ENCODE results near the gene TAF3.
"Not testable (repeated sequence)": the region's sequence is repeated elsewhere in the genome, so short reads cannot be mapped to it uniquely, and the experiment has no call there.

TAF3 gene

GRCh38 chr10:7818295-7819120 is at the start of gene TAF3:
TAF3 (plus strand) TSS chr10:7818505; CDS start chr10:7818710, 205 bp downstream.
- DNase-seq = peak; percentile 18

DNA sequence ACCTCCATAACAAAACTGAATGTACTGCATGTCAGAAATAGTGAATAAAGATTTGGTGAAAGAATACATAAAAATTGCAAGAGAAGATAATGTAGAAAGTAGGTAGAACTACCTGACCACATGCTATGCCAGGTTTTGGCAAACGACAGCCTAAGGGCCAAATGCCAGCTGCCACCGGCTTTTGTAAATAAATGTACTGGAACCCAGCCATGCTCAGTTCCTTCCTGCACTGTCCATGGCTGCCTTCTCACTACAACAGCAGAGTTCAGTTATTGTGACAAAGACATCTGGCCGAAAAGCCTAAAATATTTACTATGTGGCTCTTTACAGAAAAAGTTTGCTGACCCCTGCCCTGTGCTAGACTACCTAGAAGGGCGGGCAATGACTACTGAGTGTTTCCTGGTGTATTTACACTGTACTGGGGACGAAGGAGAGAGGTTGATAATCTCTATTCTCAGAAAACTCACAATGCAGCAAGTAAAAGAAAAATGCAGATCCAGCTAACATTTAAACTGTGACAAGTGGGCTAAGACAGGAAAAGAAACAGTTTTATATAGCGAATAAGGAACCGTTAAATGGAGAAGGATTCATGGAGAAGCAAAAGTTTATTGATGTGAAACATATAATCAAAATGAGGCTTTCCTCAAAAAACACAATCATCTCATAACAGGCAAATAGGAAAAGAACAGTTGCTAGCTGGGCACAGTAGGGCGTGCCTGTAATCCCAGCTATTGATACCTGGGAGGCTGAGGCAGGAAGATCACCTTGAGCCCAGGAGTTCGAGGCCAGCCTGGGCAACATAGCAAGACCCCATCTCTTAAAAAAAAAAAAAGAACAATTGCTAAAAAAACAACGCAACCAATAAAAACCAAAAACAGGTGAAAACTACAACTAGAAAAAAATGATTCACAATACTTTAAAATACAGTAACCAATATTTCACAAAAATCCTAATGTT is 44.2 kb upstream of the TAF3 start:
- DNase-seq = no peak

DNA sequence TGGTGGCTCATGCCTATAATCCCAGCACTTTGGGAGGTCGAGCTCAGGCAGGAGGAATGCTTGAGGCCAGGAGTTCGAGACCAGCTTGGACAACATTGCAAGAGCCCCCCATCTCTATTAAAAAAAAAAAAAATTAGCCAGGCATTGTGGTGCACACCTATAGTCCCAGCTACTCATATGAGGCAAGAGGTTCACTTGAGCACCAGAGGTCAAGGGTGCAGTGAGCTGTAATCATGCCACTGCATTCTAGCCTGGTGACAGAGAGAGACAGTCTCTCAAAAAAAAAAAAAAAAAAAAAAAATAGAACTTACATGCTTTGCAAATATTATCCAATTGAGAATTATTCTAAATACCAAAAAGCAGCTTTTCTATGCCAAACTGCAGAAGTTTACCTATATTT is 41.5 kb upstream of the TAF3 start:
- DNase-seq = no peak

- DNase-seq = not testable (repeated sequence)
Measured at GRCh38 chr10:7782194-7782593, 36.1 kb upstream of the TAF3 start.

GRCh38 chr10:7786430-7786829 is 31.9 kb upstream of the TAF3 start:
- DNase-seq = no peak

DNA sequence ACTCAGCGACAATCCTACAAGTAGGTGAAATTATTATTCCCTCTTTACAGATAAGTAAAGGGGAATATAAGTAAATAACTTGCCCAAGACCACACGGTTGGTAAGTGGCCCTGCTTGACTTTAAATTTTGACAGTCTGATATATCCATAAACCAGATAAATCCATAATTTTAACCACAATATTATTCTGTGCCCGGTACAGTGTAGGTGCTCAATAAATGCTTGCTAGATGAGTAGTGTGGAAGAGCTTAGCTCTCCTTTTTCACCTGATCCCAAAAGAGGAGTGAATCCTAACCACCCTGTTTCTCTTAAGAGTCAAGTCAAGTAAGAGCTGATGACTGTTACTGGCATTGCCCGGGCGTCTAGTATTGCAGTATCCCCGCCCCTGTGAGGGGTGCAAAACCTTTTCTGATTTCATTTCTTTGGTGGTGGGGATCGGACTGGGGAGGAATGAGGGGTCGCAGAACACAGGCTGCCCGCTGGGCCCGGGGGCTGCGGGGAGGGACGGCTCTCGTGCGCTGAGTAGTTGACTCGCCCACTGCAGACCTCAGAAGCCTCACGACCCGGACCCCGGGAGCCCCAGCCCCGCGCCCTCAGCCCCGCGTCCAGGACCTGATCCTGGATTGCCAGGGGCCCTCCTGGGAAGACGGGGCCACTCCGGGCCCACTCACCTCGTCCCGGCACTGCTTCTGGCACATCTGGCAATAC is 31.0 kb upstream of the TAF3 start:
- no peak for DNase-seq

GRCh38 chr10:7787857-7788638 is 30.3 kb upstream of the TAF3 start, which contains the start of the genes ATP5F1C and KIN:
ATP5F1C (plus strand) TSS chr10:7788177; CDS start chr10:7788208, 31 bp downstream.
KIN (minus strand) TSS chr10:7787993; CDS start chr10:7787933, 60 bp downstream.
- peak; percentile 66 for DNase-seq

DNA sequence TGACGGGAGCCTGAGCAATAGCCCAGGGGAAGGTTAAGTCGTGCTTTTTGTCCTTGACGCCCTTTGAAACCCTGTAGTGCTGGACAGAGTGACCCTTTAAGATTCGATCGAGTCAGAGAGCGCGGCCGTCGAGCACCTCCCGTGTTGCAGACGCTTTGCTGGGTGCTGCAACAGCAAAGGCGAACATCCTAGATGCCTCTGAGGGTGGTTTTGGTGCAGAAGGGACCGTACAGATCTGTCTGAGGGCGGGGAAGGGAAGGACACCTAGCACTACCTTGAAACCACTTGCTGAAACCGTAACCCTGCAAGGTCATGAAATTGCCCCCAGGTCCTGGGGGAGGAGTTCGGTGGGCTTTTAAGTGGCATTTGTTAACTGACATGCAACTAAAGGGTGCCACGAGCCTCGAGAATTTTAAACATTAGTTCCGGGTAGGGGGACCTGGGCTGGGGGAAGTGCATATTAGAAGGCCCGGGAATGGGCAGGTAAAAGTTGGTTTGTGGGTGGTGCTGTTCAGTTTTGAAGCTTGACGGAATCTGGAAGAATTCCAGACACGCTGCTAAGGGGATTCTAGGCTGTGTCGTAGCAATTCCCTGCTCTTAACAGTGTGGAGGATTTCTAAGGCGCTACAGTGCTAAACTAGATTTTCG is 29.5 kb upstream of the TAF3 start:
- DNase-seq = no peak

GRCh38 chr10:7789390-7789789 is 28.9 kb upstream of the TAF3 start:
- DNase-seq = no peak

DNA sequence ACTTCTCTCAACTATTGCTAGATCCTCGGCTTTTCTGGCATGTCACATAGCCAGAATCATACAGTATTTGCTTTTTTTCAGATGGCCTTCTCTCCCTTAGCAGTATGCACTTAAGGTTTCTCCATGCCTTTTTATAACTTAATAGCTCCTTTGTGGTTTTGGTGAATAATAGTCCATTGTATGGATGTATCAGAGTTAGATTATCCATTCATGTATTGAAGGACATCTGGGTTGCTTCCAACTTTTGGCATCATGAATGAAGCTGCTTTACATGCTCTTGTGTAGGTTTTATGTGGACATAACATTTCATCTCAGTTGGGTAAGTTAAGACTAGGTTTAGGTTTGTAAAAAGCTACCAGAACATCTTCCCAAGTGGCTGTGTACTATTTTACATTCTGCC is 25.8 kb upstream of the TAF3 start:
- no peak for DNase-seq

GRCh38 chr10:7794251-7795026 is 23.9 kb upstream of the TAF3 start:
- DNase-seq = no peak

DNA sequence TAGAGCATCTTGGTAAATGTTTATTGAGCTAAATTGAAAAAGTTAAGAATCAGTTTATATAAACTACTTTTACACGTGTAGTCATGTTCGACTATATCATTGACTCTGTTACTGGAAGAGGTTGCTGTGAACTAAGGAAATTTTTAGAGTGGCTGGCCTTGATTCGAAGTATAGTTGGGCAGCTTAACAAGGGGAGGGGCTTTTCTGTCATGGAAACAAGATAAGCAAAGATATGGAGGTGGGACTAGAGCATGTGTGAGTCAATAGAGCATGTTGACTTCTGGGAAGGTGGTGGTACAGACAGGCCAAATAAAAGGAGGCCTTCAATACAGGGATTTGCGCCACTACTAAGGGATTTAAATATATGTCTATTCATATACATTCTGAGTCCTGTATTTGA is 22.7 kb upstream of the TAF3 start:
- DNase-seq = no peak

- DNase-seq = no peak
Measured at GRCh38 chr10:7797582-7797981, 20.7 kb upstream of the TAF3 start.

- no peak for DNase-seq
Measured at GRCh38 chr10:7802606-7803005, 15.7 kb upstream of the TAF3 start.

- no peak for DNase-seq
Measured at GRCh38 chr10:7804216-7804615, 14.1 kb upstream of the TAF3 start.

DNA sequence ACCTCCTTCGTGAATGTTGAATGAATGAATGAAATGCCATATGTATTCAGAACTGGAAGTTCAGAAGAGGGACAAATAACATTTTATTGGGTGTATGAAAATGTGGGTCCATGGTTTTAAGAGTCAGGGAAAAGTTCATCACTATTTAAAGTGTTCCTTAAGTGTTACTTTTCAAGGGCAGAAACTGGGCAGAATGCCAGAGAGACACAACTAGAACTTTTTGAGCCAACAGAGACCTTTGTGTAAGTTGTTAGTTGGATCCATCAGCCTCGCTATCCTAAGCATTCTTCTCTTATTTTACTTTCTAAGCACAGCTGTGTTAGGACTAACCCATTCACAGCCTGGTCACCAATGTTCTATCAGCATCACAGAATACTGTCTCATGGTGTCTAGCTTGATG is 13.6 kb upstream of the TAF3 start:
- no peak for DNase-seq

GRCh38 chr10:7808686-7809267 is 9.5 kb upstream of the TAF3 start:
- DNase-seq = no peak

DNA sequence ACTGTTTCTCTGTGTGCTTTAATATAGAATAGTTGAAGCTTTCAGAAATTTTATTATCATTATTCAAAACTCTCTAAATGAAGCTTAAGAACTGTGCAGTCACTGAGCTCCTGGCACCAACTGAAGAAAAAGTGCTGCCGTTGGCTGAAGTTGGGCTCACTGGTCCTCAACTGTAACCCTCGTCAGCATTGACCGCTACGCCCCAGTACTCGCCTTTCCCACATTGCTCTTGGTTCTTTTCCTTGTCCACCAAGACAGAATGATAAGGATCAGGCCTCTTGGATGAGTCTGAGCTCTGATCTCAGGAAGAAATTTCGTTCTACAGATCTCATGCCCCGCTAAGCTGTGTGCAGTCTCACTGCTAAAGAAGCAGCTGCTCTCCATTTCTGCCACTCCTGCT is 7.9 kb upstream of the TAF3 start:
- DNase-seq = no peak

DNA sequence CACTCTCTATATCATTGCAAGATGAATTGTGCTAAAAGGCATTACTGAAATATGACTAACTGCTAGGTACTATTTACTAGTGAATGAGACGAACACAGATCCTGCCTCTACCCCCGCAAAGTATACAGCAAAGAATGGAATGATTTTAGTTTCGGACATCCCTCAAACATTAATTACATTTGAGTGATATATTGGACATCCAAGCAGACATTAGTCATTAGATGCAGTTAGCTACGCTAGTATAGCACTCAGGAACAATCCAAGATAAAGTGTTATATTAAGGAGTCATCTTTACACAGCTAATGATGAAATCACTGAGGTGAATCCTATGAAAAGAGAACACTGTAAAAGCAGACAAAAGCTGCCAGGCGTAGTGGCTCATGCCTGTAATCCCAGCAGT is 7.3 kb upstream of the TAF3 start:
- DNase-seq = no peak

- DNase-seq = not testable (repeated sequence)
Measured at GRCh38 chr10:7811743-7812142, 6.6 kb upstream of the TAF3 start.
